Stomach (tissue), 9 donors: ENCODE data around the gene RGS6. TPM values are rescaled to one million over a fixed set of nuclear protein-coding genes. Genes with fewer than 3 reads are reported as not detected.

ENCODE experiments used
- DNase-seq, 2 donors: peaks; one replicate each; pipeline versions ENCODE4 v3.0.0 to v3.0.0-alpha.2; 2013 to 2019
- H3K27ac ChIP-seq, 5 donors: fragments of 200-600 bp in 4 of 5; sonication (generic) in 4 of 5; one replicate each; pipeline ENCODE4 v1.5.1; 2013 to 2019; ENCODE audit warnings: mild to moderate bottlenecking in 1 of 5, moderate library complexity in 1 of 5
- H3K27me3 ChIP-seq, 3 donors: fragments of 200-600 bp; sonication (generic); one replicate each; pipeline ENCODE4 v1.5.1; 2017 to 2019; ENCODE audit warnings: mixed run types in 1 of 3
- H3K36me3 ChIP-seq, 4 donors: fragments of 200-600 bp; sonication (generic); 1 replicate in 3 of 4; 2 replicates in 1 of 4; pipeline ENCODE4 v1.5.1; 2016 to 2019
- H3K4me1 ChIP-seq, 4 donors: fragments of 200-600 bp; sonication (generic); one replicate each; pipeline ENCODE4 v1.5.1; 2016 to 2019
- H3K4me3 ChIP-seq, 4 donors: fragments of 200-600 bp; sonication (generic) in 3 of 4; one replicate each; pipeline ENCODE4 v1.5.1; 2016 to 2019; ENCODE audit warnings: mild to moderate bottlenecking in 1 of 4
- H3K9me3 ChIP-seq, 4 donors: fragments of 200-600 bp; sonication (generic); one replicate each; pipeline ENCODE4 v1.5.1; 2016 to 2019
- EP300 ChIP-seq: sonication (generic); formaldehyde crosslinking; IDR thresholded peaks from one replicate; pipeline ENCODE4 v1.6.1; 2017; ENCODE audit warnings: antibody characterized with exemption
- POLR2A ChIP-seq, 4 donors: fragments of 450-650 bp; IDR thresholded peaks; one replicate each; pipeline ENCODE4 v1.6.1; 2016; ENCODE audit warnings: antibody characterized with exemption in 4 of 4, control low read depth in 2 of 4, mild to moderate bottlenecking in 1 of 4, moderate library complexity in 1 of 4
- POLR2AphosphoS5 ChIP-seq, 3 donors: sonication (generic); formaldehyde crosslinking; IDR thresholded peaks; one replicate each; pipeline ENCODE4 v1.6.1; 2016; ENCODE audit warnings: antibody characterized with exemption in 3 of 3
- WGBS, 5 donors: extraction: QIAGEN DNeasy Blood & Tissue Kit in 3 of 5; methylation state at CpG; one replicate each; pipeline versions ENCODE4 v1.1.5 to v1.1.7; 2013 to 2018; 5-methylcytosine and 5-hydroxymethylcytosine counted together
- intact Hi-C: fragments of 100-400 bp; cut with DNase I; formaldehyde crosslinking; loops from one replicate; pipeline ENCODE4 v1.15.1; 2023; ENCODE audit warnings: low total_unique reads
- polyA plus RNA-seq, 3 donors: library from polyadenylated mRNA; stranded (reverse); fragments of 200-250 nt; gene quantifications; one replicate each; pipeline ENCODE4 v1.2.3, GENCODE V29; 2013
- total RNA-seq, 5 donors: library from RNA; depleted of rRNA; stranded (reverse); fragments of >200 nt; gene quantifications; one replicate each; pipeline versions ENCODE4 v1.1.0 to v1.2.3, GENCODE V29; 2014 to 2016
- TF ChIP-seq, protein P1 (sequence below), 7 experiments: fragments of 450-650 bp in 4 of 7; fragments of 200-600 bp in 3 of 7; sonication (generic) in 3 of 7; IDR thresholded peaks; one replicate each; pipeline ENCODE4 v1.5.1; 2016 to 2019; ENCODE audit warnings: antibody characterized with exemption in 7 of 7, control low read depth in 2 of 7, mild to moderate bottlenecking in 1 of 7
- donor health status: healthy with polysubstance abuse.
- donor health status: Bipolar disorder and iron deficiency.
- donor health status: healthy.

The RGS6 gene
- total and polyA plus RNA-seq, 8 donors, result 0.25 to 18.0 (median 0.92) TPM; not detected in 1

- intact Hi-C loops, result no loop called here
- no peak for TF ChIP-seq POLR2A (IDR thresholded peaks at IDR 0.05)
- no peak for TF ChIP-seq POLR2AphosphoS5 (IDR thresholded peaks at IDR 0.05)
- TF ChIP-seq, protein P1, sequence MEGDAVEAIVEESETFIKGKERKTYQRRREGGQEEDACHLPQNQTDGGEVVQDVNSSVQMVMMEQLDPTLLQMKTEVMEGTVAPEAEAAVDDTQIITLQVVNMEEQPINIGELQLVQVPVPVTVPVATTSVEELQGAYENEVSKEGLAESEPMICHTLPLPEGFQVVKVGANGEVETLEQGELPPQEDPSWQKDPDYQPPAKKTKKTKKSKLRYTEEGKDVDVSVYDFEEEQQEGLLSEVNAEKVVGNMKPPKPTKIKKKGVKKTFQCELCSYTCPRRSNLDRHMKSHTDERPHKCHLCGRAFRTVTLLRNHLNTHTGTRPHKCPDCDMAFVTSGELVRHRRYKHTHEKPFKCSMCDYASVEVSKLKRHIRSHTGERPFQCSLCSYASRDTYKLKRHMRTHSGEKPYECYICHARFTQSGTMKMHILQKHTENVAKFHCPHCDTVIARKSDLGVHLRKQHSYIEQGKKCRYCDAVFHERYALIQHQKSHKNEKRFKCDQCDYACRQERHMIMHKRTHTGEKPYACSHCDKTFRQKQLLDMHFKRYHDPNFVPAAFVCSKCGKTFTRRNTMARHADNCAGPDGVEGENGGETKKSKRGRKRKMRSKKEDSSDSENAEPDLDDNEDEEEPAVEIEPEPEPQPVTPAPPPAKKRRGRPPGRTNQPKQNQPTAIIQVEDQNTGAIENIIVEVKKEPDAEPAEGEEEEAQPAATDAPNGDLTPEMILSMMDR (IDR thresholded peaks at IDR 0.05), result no peak
- no peak for TF ChIP-seq EP300
Observed at GRCh38 chr14:71907793-71908515, 24.3 kb upstream of the RGS6 start.

DNA sequence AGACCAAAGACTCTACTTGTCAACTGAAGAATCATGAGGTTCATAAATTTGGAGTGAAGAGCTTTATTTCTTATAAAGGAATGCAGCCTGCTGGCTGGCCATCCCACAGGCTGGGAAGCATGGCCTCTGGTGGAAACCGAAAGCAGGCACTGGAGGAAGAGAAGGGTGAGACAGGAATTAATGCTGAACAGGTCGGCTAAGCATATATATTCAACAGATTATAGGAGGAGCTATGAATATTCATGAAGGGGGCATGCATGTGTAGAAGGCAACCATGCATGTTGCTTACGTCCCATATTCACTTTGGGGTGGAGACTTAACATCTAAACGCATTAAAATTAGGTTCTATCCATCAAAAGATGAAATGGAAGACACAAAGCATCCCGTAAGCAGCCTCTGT is 20.6 kb upstream of the RGS6 start:
- no peak for DNase-seq
- no peak for TF ChIP-seq EP300
- TF ChIP-seq POLR2AphosphoS5 (IDR thresholded peaks at IDR 0.05), result no peak
- no peak for TF ChIP-seq POLR2A (IDR thresholded peaks at IDR 0.05)
- TF ChIP-seq, protein P1 (IDR thresholded peaks at IDR 0.05), result no peak
- Histone ChIP-seq H3K36me3 (no peaks in the 10 kb centered on the region), H3K9me3 (no peaks in the 10 kb centered on the region), H3K4me3 (no peak overlapping the region), H3K27me3 (peaks cover 0 to 21% (median 0%) of the 10 kb centered on the region in 3 donors), H3K27ac (no peak overlapping the region), H3K4me1 (no peaks in the 10 kb centered on the region)
- WGBS, 5 donors, result 83 to 88% (median 84%) methylated on average over 5 of the region's 5 CpGs
- intact Hi-C loops, result no loop called here

More at GRCh38 chr14:71907793-71908515, 24.3 kb upstream of the RGS6 start:
- H3K27me3 ChIP-seq, result peaks cover 0 to 21% (median 0%) of the 10 kb centered on the region in 3 donors
- no peak overlapping the region for H3K4me3 ChIP-seq
- H3K36me3 ChIP-seq, result no peaks in the 10 kb centered on the region
- no peaks in the 10 kb centered on the region for H3K9me3 ChIP-seq
- H3K27ac ChIP-seq, result no peak overlapping the region
- peak in 1 of 2 donors; percentile 11 for DNase-seq
- no peaks in the 10 kb centered on the region for H3K4me1 ChIP-seq
- WGBS, 5 donors, result 69 to 87% (median 79%) methylated on average over 10 of the region's 10 CpGs

- 62 to 80% (median 65%) methylated on average over 5 of the region's 5 CpGs for WGBS, 5 donors
- TF ChIP-seq EP300, result no peak
- TF ChIP-seq, protein P1 (IDR thresholded peaks at IDR 0.05), result no peak
- TF ChIP-seq POLR2AphosphoS5 (IDR thresholded peaks at IDR 0.05), result no peak
- TF ChIP-seq POLR2A (IDR thresholded peaks at IDR 0.05), result no peak
- intact Hi-C loops, result no loop called here
Observed at GRCh38 chr14:71913342-71913741, 18.9 kb upstream of the RGS6 start.

DNA sequence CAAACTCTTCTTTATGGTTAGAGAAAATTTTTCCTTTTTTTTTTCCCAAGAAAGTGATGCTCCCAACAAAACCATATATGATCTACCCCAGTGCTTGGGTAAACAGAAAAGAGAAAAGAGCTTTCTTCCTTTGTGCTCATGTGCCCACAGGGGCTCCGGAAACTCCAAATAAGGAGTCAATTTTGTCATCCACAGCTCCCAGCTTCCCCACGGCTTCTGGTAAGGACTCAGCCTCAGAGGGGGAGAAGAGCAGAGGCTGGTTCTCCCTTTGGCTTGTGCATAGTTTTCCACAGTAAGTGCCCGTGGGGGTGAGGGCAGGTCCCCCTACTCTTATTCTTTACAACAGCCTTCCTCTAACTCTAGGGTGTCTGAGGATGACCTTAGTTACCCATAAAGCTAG is 13.3 kb upstream of the RGS6 start:
- H3K9me3 ChIP-seq, result no peaks in the 10 kb centered on the region
- intact Hi-C loops, result no loop called here
- 16 to 25% (median 16%) methylated on average over 3 of the region's 3 CpGs for WGBS, 5 donors
- TF ChIP-seq, protein P1 (IDR thresholded peaks at IDR 0.05), result no peak
- TF ChIP-seq POLR2A (IDR thresholded peaks at IDR 0.05) (no peak), EP300 (no peak), POLR2AphosphoS5 (IDR thresholded peaks at IDR 0.05) (no peak)
- H3K4me1 ChIP-seq, result no peaks in the 10 kb centered on the region
- H3K27ac ChIP-seq, result no peak overlapping the region
- no peak overlapping the region for H3K4me3 ChIP-seq
- H3K36me3 ChIP-seq, result no peaks in the 10 kb centered on the region
- DNase-seq, result peak in 1 of 2 donors; percentile 56
- H3K27me3 ChIP-seq, result peaks cover 0 to 18% (median 0%) of the 10 kb centered on the region in 3 donors

More at GRCh38 chr14:71913342-71913741, 18.9 kb upstream of the RGS6 start:
- DNase-seq, result no peak
- H3K4me1 ChIP-seq, result no peaks in the 10 kb centered on the region
- no peak overlapping the region for H3K27ac ChIP-seq
- H3K27me3 ChIP-seq, result peaks cover 0 to 16% (median 0%) of the 10 kb centered on the region in 3 donors
- no peak overlapping the region for H3K4me3 ChIP-seq
- no peaks in the 10 kb centered on the region for H3K36me3 ChIP-seq
- H3K9me3 ChIP-seq, result no peaks in the 10 kb centered on the region
